Bronchial epithelial cell (primary cell): ENCODE results near the gene SRPK3. TPM values are rescaled to one million over a fixed set of nuclear protein-coding genes. Genes with fewer than 3 reads are reported as not detected.

Experiments
- DNase-seq: peaks from one replicate; pipeline ENCODE4 v3.0.0-alpha.2; 2010; ENCODE audit warnings: low read depth
- FAIRE-seq: peaks from 2 replicates; lab custom pipeline; 2011; peaks lifted over from hg19 to GRCh38; lab: Jason Lieb, UNC
- H3K27me3 ChIP-seq: 2 replicates; pipeline ENCODE4 v1.5.1; 2011; ENCODE audit warnings: low read length; ENCODE audit not compliant: control insufficient read depth, insufficient read depth
- H3K36me3 ChIP-seq: 2 replicates; pipeline ENCODE4 v1.5.1; 2011; ENCODE audit warnings: low read length; ENCODE audit not compliant: control insufficient read depth, insufficient read depth
- H3K4me3 ChIP-seq: 2 replicates; pipeline ENCODE4 v1.5.1; 2011; ENCODE audit warnings: mild to moderate bottlenecking, low read depth, low read length, control low read depth
- total RNA-seq: library from RNA; depleted of rRNA; stranded (reverse); fragments of >200 nt; gene quantifications from 2 replicates; pipeline ENCODE4 v1.2.1, GENCODE V29; 2014
- TF ChIP-seq, protein P1 (sequence below): IDR thresholded peaks from 2 replicates; pipeline ENCODE4 v1.5.1; 2011; ENCODE audit warnings: mild to moderate bottlenecking, moderate library complexity, low read length, control low read depth, inconsistent platforms; ENCODE audit not compliant: insufficient read depth, severe bottlenecking

The SRPK3 gene
- total RNA-seq, 1 donor from 2014 or later, result under 0.01 TPM

DNA sequence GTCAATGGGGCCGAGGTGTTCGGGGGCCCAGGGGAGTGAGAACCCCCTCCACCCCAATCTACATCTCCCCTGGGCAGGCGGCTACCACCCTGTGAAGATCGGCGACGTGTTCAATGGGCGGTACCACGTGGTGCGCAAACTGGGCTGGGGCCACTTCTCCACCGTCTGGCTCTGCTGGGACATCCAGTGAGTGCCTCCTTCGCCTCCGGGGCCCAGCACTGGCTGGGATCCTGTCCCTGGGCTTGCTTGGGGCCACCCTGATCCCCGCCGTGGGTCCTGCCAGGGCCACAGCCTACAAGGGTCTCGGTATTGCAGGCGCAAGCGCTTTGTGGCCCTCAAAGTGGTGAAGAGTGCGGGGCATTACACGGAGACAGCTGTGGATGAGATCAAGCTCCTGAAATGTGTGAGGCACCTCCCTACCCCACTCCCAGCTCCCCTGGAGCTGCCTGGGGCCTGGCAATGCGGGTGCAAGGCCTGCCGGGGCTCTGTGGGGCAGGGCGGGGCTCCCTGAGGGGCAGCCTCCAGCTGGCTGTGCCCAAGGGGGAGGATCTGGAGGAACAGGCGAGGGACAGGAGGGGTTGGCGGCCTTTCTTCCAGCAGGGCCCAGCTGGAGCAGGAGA, 697 bp downstream of the SRPK3 start:
- DNase-seq (no peak), FAIRE-seq (no peak)
- Histone ChIP-seq H3K4me3 (no peak overlapping the region), H3K27me3 (no peaks in the 10 kb centered on the region), H3K36me3 (peaks cover 2% of the 10 kb centered on the region)
- TF ChIP-seq, protein P1, sequence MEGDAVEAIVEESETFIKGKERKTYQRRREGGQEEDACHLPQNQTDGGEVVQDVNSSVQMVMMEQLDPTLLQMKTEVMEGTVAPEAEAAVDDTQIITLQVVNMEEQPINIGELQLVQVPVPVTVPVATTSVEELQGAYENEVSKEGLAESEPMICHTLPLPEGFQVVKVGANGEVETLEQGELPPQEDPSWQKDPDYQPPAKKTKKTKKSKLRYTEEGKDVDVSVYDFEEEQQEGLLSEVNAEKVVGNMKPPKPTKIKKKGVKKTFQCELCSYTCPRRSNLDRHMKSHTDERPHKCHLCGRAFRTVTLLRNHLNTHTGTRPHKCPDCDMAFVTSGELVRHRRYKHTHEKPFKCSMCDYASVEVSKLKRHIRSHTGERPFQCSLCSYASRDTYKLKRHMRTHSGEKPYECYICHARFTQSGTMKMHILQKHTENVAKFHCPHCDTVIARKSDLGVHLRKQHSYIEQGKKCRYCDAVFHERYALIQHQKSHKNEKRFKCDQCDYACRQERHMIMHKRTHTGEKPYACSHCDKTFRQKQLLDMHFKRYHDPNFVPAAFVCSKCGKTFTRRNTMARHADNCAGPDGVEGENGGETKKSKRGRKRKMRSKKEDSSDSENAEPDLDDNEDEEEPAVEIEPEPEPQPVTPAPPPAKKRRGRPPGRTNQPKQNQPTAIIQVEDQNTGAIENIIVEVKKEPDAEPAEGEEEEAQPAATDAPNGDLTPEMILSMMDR, result no peak

DNA sequence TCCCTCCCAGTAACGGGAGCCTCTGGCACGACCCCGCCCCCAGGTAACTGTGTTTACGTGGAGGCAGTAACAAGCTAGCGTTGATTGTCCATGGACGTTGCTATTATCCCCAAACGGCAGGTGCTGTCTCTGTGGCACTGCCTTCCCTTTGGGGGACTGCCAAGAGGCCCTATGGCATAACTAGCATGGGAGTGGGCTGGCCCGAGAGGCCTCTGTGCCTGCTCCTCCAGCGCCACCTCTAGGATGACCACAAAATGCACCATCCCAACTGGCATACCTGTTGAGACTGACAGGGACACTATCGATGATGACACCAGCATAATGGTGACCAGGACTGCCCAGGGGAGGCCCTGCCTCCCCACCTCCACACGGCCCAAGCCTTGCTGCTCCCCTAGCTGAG, 1.5 kb downstream of the SRPK3 start:
- FAIRE-seq (no peak), DNase-seq (no peak)
- Histone ChIP-seq H3K36me3 (peaks cover 2% of the 10 kb centered on the region), H3K4me3 (no peak overlapping the region), H3K27me3 (no peaks in the 10 kb centered on the region)
- TF ChIP-seq, protein P1, result no peak

DNA sequence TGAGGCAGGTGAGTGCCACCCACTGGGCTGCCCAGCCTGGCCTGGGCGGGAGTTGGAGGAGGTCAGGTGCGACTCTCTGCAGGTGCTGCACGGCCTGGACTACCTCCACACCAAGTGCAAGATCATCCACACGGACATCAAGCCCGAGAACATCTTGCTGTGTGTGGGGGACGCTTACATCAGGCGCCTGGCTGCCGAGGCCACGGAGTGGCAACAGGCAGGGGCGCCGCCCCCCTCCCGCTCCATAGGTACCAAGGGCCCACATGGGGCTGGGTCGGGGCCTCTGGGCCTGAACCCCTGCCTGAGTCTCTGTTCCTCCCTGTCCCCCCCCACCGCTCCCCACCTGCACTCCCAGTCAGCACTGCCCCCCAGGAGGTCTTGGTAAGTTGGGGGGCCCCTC, 2.0 kb downstream of the SRPK3 start:
- no peak for DNase-seq
- TF ChIP-seq, protein P1, result no peak
- Histone ChIP-seq H3K27me3 (no peaks in the 10 kb centered on the region), H3K36me3 (peaks cover 2% of the 10 kb centered on the region), H3K4me3 (no peak overlapping the region)
- no peak for FAIRE-seq

DNA sequence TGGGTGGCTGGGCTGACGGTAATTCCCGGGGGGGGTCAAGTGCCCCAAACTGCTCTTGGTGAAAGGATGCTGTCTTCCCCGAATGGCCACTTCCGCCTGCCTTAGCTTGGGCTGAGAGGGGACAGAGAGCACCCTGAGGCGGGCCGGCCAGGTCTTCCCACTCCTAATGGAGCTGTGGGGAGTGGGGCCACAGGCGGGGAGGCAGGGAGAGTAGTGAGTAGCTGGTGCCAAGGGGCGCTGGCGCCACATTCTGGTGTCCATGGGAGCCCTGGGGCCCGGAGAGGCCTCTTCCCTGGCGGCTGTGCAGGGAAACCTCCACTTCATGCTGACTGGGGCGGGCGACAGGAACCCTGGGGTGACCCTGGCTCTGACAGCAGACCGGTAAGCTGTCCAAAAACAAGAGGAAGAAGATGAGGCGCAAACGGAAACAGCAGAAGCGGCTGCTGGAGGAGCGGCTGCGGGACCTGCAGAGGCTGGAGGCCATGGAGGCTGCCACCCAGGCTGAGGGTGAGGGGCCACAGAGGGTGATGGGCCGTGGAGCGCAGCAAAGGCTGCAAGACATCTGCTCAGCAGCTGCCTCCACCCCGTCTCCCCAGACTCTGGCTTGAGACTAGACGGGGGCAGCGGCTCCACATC, 2.7 kb downstream of the SRPK3 start:
- Histone ChIP-seq H3K27me3 (no peaks in the 10 kb centered on the region), H3K36me3 (peaks cover 2% of the 10 kb centered on the region), H3K4me3 (no peak overlapping the region)
- DNase-seq (no peak), FAIRE-seq (no peak)
- TF ChIP-seq, protein P1, result no peak

DNA sequence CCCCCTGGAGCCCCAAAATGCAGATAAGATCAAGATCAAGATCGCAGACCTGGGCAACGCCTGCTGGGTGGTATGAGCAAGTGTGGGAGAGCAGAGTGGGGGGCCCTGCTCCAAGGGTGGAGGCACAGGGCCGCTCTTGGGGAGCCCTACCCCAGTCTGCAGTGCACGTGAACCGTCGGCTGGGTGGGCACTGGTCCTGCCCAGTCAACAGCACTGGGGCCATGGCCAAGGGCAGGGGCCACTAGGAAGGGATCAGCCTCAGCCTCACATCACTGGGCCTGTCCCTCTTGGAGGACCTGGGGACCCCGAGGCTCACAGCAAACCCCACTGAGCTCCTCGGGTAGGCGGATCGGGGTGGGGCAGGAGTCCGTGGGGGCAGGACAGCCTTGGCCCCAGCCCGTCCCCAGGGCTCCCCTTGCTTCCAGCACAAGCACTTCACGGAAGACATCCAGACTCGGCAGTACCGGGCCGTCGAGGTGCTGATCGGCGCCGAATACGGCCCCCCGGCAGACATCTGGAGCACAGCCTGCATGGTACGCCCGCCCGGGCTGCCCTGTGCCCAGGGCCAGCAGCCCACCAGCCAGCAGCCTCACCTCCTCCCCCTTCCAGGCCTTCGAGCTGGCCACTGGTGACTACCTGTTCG, 3.6 kb downstream of the SRPK3 start:
- H3K4me3 ChIP-seq, result no peak overlapping the region
- TF ChIP-seq, protein P1, result no peak
- FAIRE-seq, result no peak
- peaks cover 2% of the 10 kb centered on the region for H3K36me3 ChIP-seq
- no peaks in the 10 kb centered on the region for H3K27me3 ChIP-seq
- no peak for DNase-seq
